ENCODE results near the gene CASQ2. TPM values are rescaled to one million over a fixed set of nuclear protein-coding genes. Genes with fewer than 3 reads are reported as not detected.

Gene CASQ2
- polyA plus RNA-seq, 3 donors = not detected

- Histone ChIP-seq H3K27ac (ENCODE audit: low read depth in 1 of 2, low read length in 2 of 2) (no peak overlapping the region), H3K36me3 (replicated peaks in 1 of 2; ENCODE audit: control insufficient read depth in 1 of 2, insufficient read depth in 2 of 2, low read length in 2 of 2) (peaks cover 0 to 31% of the 10 kb centered on the region in 2 donors), H2AFZ (ENCODE audit: insufficient read depth, low read depth, low read length, poor library complexity, severe bottlenecking) (no peak overlapping the region), H3K9me3 (replicated peaks in 1 of 2; ENCODE audit: control insufficient read depth in 1 of 2, insufficient read depth in 1 of 2, low read length in 2 of 2) (peaks cover 0 to 4% of the 10 kb centered on the region in 2 donors), H3K79me2 (ENCODE audit: insufficient read depth, low read length) (no peaks in the 10 kb centered on the region), H3K27me3 (ENCODE audit: control insufficient read depth in 2 of 2, insufficient read depth in 2 of 2, low read length in 2 of 2) (no peaks in the 10 kb centered on the region), H4K20me1 (ENCODE audit: insufficient read depth, low read length) (no peaks in the 10 kb centered on the region), H3K9ac (ENCODE audit: insufficient read depth, low read length, poor library complexity, severe bottlenecking) (no peak overlapping the region), H3K4me3 (replicated peaks in 1 of 3; ENCODE audit: low read depth in 2 of 3, low read length in 3 of 3) (no peak overlapping the region), H3K4me2 (replicated peaks; ENCODE audit: extremely low read depth, low read length, poor library complexity, severe bottlenecking) (no peak overlapping the region), H3K4me1 (ENCODE audit: control insufficient read depth in 1 of 2, insufficient read depth in 2 of 2, low read length in 2 of 2) (peaks cover 0 to 6% of the 10 kb centered on the region in 2 donors)
- H3K9me3 Mint-ChIP-seq = peaks cover 0 to 5% (median 0%) of the 10 kb centered on the region in 7 donors
- DNase-seq = no peak
- TF ChIP-seq, protein P1, sequence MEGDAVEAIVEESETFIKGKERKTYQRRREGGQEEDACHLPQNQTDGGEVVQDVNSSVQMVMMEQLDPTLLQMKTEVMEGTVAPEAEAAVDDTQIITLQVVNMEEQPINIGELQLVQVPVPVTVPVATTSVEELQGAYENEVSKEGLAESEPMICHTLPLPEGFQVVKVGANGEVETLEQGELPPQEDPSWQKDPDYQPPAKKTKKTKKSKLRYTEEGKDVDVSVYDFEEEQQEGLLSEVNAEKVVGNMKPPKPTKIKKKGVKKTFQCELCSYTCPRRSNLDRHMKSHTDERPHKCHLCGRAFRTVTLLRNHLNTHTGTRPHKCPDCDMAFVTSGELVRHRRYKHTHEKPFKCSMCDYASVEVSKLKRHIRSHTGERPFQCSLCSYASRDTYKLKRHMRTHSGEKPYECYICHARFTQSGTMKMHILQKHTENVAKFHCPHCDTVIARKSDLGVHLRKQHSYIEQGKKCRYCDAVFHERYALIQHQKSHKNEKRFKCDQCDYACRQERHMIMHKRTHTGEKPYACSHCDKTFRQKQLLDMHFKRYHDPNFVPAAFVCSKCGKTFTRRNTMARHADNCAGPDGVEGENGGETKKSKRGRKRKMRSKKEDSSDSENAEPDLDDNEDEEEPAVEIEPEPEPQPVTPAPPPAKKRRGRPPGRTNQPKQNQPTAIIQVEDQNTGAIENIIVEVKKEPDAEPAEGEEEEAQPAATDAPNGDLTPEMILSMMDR (IDR thresholded peaks at IDR 0.05) = no peak
- WGBS (ENCODE audit: insufficient coverage) = 0% methylated on average over 3 of the region's 7 CpGs
- peaks cover 13% of the 10 kb centered on the region for H3K4me1 Mint-ChIP-seq
- no peak overlapping the region for H3K4me3 Mint-ChIP-seq
- peak overlapping the region in 1 of 7 donors; percentile 39 for H3K27ac Mint-ChIP-seq
- H3K27me3 Mint-ChIP-seq (ENCODE audit: low read depth in 3 of 3) = peaks cover 0 to 3% (median 0%) of the 10 kb centered on the region in 3 donors
- H3K36me3 Mint-ChIP-seq = peaks cover 16 to 17% of the 10 kb centered on the region in 2 donors
- intact Hi-C loops (cut with micrococcal nuclease) = no loop called here
These were observed 113.2 kb downstream of the CASQ2 start for GRCh38 chr1:115655306-115655663.

DNA sequence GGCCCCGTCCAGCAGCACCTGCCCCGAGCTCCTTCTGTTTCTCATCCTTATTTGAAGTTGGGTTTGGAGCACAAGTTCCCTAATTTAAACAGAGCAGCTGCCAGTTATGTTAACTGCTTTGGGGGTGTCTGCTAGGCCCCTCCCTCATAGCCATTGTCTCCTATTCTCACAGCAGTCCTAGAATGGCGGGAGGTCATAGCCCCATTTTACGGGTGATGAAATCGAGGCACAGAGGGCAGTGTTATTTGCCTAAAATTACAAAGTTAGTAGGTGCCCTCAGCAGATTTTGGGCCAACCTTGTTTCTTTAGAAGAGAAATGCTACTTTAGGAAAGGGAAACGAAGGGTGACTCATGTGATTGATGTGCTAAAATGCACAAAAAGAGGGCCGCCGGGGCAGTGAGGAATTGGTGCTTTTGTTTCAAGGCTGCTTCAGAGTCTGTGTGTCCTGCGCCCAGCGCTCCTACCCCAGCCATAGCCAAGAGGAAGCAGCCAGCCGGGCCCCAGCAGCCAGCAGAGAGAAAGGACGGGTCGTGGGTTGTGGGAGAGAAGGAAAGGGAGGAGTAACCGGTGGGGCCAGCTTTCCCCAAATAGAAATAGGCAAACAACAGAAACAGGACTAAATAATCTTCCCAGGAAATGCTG, 113.7 kb downstream of the CASQ2 start:
- 17% methylated on average over 5 of the region's 14 CpGs for WGBS (ENCODE audit: insufficient coverage)
- Histone ChIP-seq H3K4me1 (ENCODE audit: control insufficient read depth in 1 of 2, insufficient read depth in 2 of 2, low read length in 2 of 2) (peaks cover 0 to 6% of the 10 kb centered on the region in 2 donors), H2AFZ (ENCODE audit: insufficient read depth, low read depth, low read length, poor library complexity, severe bottlenecking) (no peak overlapping the region), H3K4me2 (replicated peaks; ENCODE audit: extremely low read depth, low read length, poor library complexity, severe bottlenecking) (no peak overlapping the region), H4K20me1 (ENCODE audit: insufficient read depth, low read length) (no peaks in the 10 kb centered on the region), H3K9me3 (replicated peaks in 1 of 2; ENCODE audit: control insufficient read depth in 1 of 2, insufficient read depth in 1 of 2, low read length in 2 of 2) (peaks cover 0 to 4% of the 10 kb centered on the region in 2 donors), H3K4me3 (replicated peaks in 1 of 3; ENCODE audit: low read depth in 2 of 3, low read length in 3 of 3) (no peak overlapping the region), H3K27me3 (ENCODE audit: control insufficient read depth in 2 of 2, insufficient read depth in 2 of 2, low read length in 2 of 2) (no peaks in the 10 kb centered on the region), H3K9ac (ENCODE audit: insufficient read depth, low read length, poor library complexity, severe bottlenecking) (no peak overlapping the region), H3K36me3 (replicated peaks in 1 of 2; ENCODE audit: control insufficient read depth in 1 of 2, insufficient read depth in 2 of 2, low read length in 2 of 2) (peaks cover 0 to 26% of the 10 kb centered on the region in 2 donors), H3K27ac (ENCODE audit: low read depth in 1 of 2, low read length in 2 of 2) (no peak overlapping the region), H3K79me2 (ENCODE audit: insufficient read depth, low read length) (no peaks in the 10 kb centered on the region)
- TF ChIP-seq, protein P1 (IDR thresholded peaks at IDR 0.05) = no peak
- Mint-ChIP-seq H3K27me3 (ENCODE audit: low read depth in 3 of 3) (peaks cover 0 to 3% (median 0%) of the 10 kb centered on the region in 3 donors), H3K27ac (peak overlapping the region in 3 of 7 donors; percentile 13 to 39 (median 17)), H3K4me3 (no peak overlapping the region), H3K36me3 (peaks cover 14 to 16% of the 10 kb centered on the region in 2 donors), H3K4me1 (peaks cover 15% of the 10 kb centered on the region), H3K9me3 (peaks cover 0 to 5% (median 0%) of the 10 kb centered on the region in 7 donors)
- no peak for DNase-seq
- intact Hi-C loops (cut with micrococcal nuclease) = no loop called here
